A549 (cell line): Measurements from ENCODE around the gene MTRF1L. TPM values are rescaled to one million over a fixed set of nuclear protein-coding genes. Genes with fewer than 3 reads are reported as not detected.

Experiments used
- ATAC-seq, 2 experiments: fragments of 200-7000 bp in 1 of 2; fragments of >200 bp in 1 of 2; cut with Nextera tagmentation in 1 of 2; cut with Tn5 transposase in 1 of 2; 3 replicates each; pipeline versions ENCODE4 v1.8.0 to v1.9.1; 2018 to 2020; ENCODE audit warnings: mild to moderate bottlenecking in 1 of 2, moderate library complexity in 1 of 2
- CTCF ChIA-PET: fragments of 300-600 bp; sonication (Branson Sonifier 250); formaldehyde crosslinking; extraction: SDS; loops from one replicate; lab custom pipeline; 2021; ENCODE audit warnings: antibody characterized with exemption, inconsistent platforms; lab: Yijun Ruan, JAX
- POLR2A ChIA-PET: fragments of 350-600 bp; formaldehyde crosslinking; extraction: SDS; loops from one replicate; lab custom pipeline; 2021; ENCODE audit warnings: antibody characterized with exemption, inconsistent platforms; lab: Yijun Ruan, JAX
- DNase-seq, 2 experiments: peaks; one replicate each; pipeline versions ENCODE4 v3.0.0 to v3.0.0-alpha.2; 2011 to 2016; ENCODE audit warnings: low read depth in 1 of 2, low spot score in 1 of 2
- FAIRE-seq: peaks from 2 replicates; lab custom pipeline; 2011; peaks lifted over from hg19 to GRCh38; lab: Jason Lieb, UNC
- H3K27ac ChIP-seq, 2 experiments: fragments of >200 bp; sonication (Bioruptor Twin); formaldehyde crosslinking; 3 replicates each; pipeline ENCODE4 v1.5.1; 2016 to 2017
- H3K4me1 ChIP-seq: fragments of >200 bp; sonication (Bioruptor Twin); formaldehyde crosslinking; 3 replicates; pipeline ENCODE4 v1.6.1; 2016
- H3K4me2 ChIP-seq: fragments of >200 bp; sonication (Bioruptor Twin); formaldehyde crosslinking; 3 replicates; pipeline ENCODE4 v1.6.1; 2016
- H3K4me3 ChIP-seq: fragments of >200 bp; sonication (Bioruptor Twin); formaldehyde crosslinking; 3 replicates; pipeline ENCODE4 v1.5.1; 2016
- H3K9me3 ChIP-seq: fragments of >200 bp; sonication (Bioruptor Twin); formaldehyde crosslinking; 3 replicates; pipeline ENCODE4 v1.6.1; 2016
- BHLHE40 ChIP-seq: IDR thresholded peaks from 2 replicates; pipeline ENCODE4 v1.6.1; 2012; ENCODE audit warnings: low read depth, low read length, inconsistent platforms
- CBX2 ChIP-seq: fragments of 200-600 bp; sonication (generic); IDR thresholded peaks from 2 replicates; pipeline ENCODE4 v1.6.1; 2016; ENCODE audit warnings: low read depth, mild to moderate bottlenecking, borderline replicate concordance
- CHD4 ChIP-seq: fragments of 200-600 bp; sonication (generic); IDR thresholded peaks from 2 replicates; pipeline ENCODE4 v1.6.1; 2016; ENCODE audit warnings: antibody characterized with exemption, mild to moderate bottlenecking, borderline replicate concordance
- CTCF ChIP-seq: fragments of >200 bp; sonication (Bioruptor Twin); formaldehyde crosslinking; IDR thresholded peaks from 3 replicates; pipeline ENCODE4 v1.5.1; 2016
- E2F6 ChIP-seq: IDR thresholded peaks from 2 replicates; pipeline ENCODE4 v1.6.1; 2012; ENCODE audit warnings: low read depth, borderline replicate concordance
- EHMT2 ChIP-seq: fragments of 200-600 bp; sonication (generic); IDR thresholded peaks from 2 replicates; pipeline ENCODE4 v1.6.1; 2016; ENCODE audit warnings: antibody characterized with exemption, low read depth, mild to moderate bottlenecking, moderate library complexity
- EP300 ChIP-seq, 2 experiments: fragments of >200 bp; sonication (Bioruptor Twin); formaldehyde crosslinking; IDR thresholded peaks; 2 replicates in 1 of 2; 3 replicates in 1 of 2; pipeline ENCODE4 v1.6.1; 2016 to 2017
- ESRRA ChIP-seq: fragments of 150-350 bp; IDR thresholded peaks from 2 replicates; pipeline ENCODE4 v1.6.1; 2014; ENCODE audit warnings: mild to moderate bottlenecking, low read length, borderline replicate concordance
- FOSL2 ChIP-seq, 2 experiments: fragments of 450-650 bp in 1 of 2; fragments of >200 bp in 1 of 2; sonication (Bioruptor Twin) in 1 of 2; formaldehyde crosslinking; IDR thresholded peaks; 2 replicates each; pipeline versions ENCODE4 v1.5.0 to v1.6.1; 2016 to 2020; ENCODE audit warnings: mild to moderate bottlenecking in 1 of 2, moderate library complexity in 1 of 2
- HEYL ChIP-seq: fragments of 250-450 bp; sonication (Bioruptor Pico); IDR thresholded peaks from 2 replicates; pipeline ENCODE4 v1.8.0; 2021; ENCODE audit warnings: mild to moderate bottlenecking, moderate library complexity
- JUN ChIP-seq, 2 experiments: fragments of >200 bp; sonication (Bioruptor Twin); formaldehyde crosslinking; IDR thresholded peaks; 2 replicates in 1 of 2; 3 replicates in 1 of 2; pipeline ENCODE4 v1.6.1; 2016 to 2017
- KDM5A ChIP-seq: fragments of 200-600 bp; sonication (generic); IDR thresholded peaks from 2 replicates; pipeline ENCODE4 v1.6.1; 2016; ENCODE audit warnings: antibody characterized with exemption, mild to moderate bottlenecking
- MAFK ChIP-seq: fragments of 450-650 bp; IDR thresholded peaks from 2 replicates; pipeline ENCODE4 v1.6.1; 2014; ENCODE audit not compliant: partially characterized antibody
- MYC ChIP-seq: IDR thresholded peaks from 2 replicates; pipeline ENCODE4 v1.6.1; 2012; ENCODE audit warnings: mild to moderate bottlenecking, inconsistent platforms, low read length, improper control_type of control experiment, borderline replicate concordance
- NFE2L2 ChIP-seq: fragments of 150-350 bp; conservative IDR thresholded peaks from 2 replicates; pipeline ENCODE4 v1.6.1; 2014; ENCODE audit warnings: low read length
- NPAS2 ChIP-seq: fragments of 250-450 bp; sonication (Bioruptor Pico); IDR thresholded peaks from 2 replicates; pipeline ENCODE4 v1.8.0; 2022; ENCODE audit warnings: mild to moderate bottlenecking, moderate library complexity, borderline replicate concordance
- NR3C1 ChIP-seq: fragments of >200 bp; sonication (Bioruptor Twin); formaldehyde crosslinking; IDR thresholded peaks from 3 replicates; pipeline ENCODE4 v1.6.1; 2017
- PBX3 ChIP-seq: IDR thresholded peaks from 2 replicates; pipeline ENCODE4 v1.6.1; 2012
- REST ChIP-seq: fragments of 200-600 bp; sonication (generic); IDR thresholded peaks from 2 replicates; pipeline ENCODE4 v1.6.1; 2016; ENCODE audit warnings: antibody characterized with exemption, mild to moderate bottlenecking, moderate library complexity
- RNF2 ChIP-seq: fragments of 200-600 bp; sonication (generic); IDR thresholded peaks from 2 replicates; pipeline ENCODE4 v1.6.1; 2016; ENCODE audit warnings: low read depth, mild to moderate bottlenecking, antibody characterized with exemption, moderate library complexity, borderline replicate concordance
- SMC3 ChIP-seq: fragments of >200 bp; sonication (Bioruptor Twin); formaldehyde crosslinking; IDR thresholded peaks from 3 replicates; pipeline ENCODE4 v1.6.1; 2018; ENCODE audit warnings: inconsistent platforms
- TFCP2L1 ChIP-seq: fragments of 250-450 bp; sonication (Bioruptor Pico); IDR thresholded peaks from 2 replicates; pipeline ENCODE4 v1.5.0; 2021; ENCODE audit warnings: mild to moderate bottlenecking
- TP53 ChIP-seq: fragments of 250-450 bp; sonication (Bioruptor Pico); IDR thresholded peaks from 2 replicates; pipeline ENCODE4 v1.5.0; 2021; ENCODE audit warnings: mild to moderate bottlenecking, moderate library complexity
- WGBS: methylation state at CpG from one replicate; pipeline ENCODE4 v1.1.6; 2017; ENCODE audit errors: missing lambda C conversion rate; 5-methylcytosine and 5-hydroxymethylcytosine counted together
- polyA plus RNA-seq, 4 experiments: library from polyadenylated mRNA; depleted of rRNA in 3 of 4; stranded (reverse); fragments of >200 nt; fragmentation: RNase III in 1 of 4; extraction: RNeasy Plus Mini Kit Qiagen cat#74134 plus additional on column Dnase treatment in 1 of 4; gene quantifications; 2 replicates in 3 of 4; 3 replicates in 1 of 4; pipeline ENCODE4 v1.2.3, GENCODE V29; 2011 to 2017
- TF ChIP-seq, protein P1 (sequence below): fragments of >200 bp; sonication (Bioruptor Twin); formaldehyde crosslinking; IDR thresholded peaks from 2 replicates; pipeline ENCODE4 v1.6.1; 2016
- TF ChIP-seq, protein P2 (sequence below): fragments of 450-650 bp; IDR thresholded peaks from 2 replicates; pipeline ENCODE4 v1.6.1; 2014; ENCODE audit warnings: antibody characterized with exemption

Gene MTRF1L
- polyA plus RNA-seq, 2 of the 4 experiments (the other 2 are of a cell fraction): 14.3 to 22.6 TPM

DNA sequence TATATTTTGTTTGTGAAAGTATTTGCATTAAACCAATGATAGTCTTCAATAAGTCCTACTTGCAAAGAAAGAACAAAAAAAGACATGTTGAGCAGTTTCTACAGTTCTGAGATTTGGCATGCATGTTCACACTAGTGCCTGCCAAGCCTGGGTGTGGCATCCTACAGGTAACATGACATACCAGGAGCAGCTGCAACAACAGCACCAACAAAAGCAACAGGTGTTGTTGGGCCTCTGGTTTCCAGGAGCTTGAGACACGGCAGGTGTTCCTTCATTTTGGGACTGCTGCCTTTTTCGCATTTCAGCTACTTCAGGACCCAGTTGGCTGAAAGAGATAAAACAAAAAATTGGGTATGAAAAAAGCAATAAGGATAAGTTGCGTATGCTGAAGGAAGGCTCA lies 41.2 kb upstream of the MTRF1L start:
- H3K4me3 ChIP-seq: no peak overlapping the region
- H3K27ac ChIP-seq: no peak overlapping the region
- no peak overlapping the region for H3K4me2 ChIP-seq

DNA sequence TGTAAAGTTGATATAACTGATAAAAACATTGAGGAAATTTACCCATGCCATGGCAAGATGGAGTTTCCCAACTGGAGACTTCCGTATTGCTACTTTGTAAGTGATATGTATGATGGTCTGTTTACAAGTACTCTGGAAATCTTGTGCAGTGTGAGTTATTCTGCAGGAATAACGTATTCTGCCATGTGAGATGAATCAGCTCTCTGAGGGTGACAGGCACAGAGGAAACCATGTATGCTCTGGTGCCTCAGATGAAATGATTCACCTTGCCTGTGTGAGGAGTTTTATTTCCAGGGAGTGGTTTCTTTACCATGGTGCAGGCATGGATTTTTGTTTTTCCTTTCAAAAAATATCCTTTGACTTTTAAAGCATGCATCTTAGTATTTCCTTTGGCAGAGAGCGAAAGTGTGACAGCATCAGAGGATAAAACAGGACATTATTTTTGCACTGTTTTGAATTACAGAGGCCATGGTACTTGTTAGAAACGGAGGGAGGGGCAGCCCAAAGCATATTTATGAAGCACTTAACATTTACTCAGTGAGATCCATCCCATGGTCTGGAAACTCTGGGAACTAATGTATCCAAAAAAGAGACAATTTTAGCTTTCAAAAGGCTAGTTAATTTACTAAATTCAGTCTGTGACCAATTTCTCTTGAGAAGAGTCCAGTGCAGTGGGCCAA lies 36.0 kb upstream of the MTRF1L start:
- no peaks in the 10 kb centered on the region for H3K4me1 ChIP-seq
- H3K4me2 ChIP-seq: no peak overlapping the region
- ATAC-seq: no peak
- no peak for FAIRE-seq
- no peak overlapping the region for H3K4me3 ChIP-seq
- ChIA-PET CTCF (interaction anchor here (0.7 to 1.7 kb wide), 3 partner anchors 13 to 274 kb away, joined by 3 to 12 read pairs (median 5); no protein-coding TSS in a partner anchor), POLR2A (no interaction called here)
- 78% methylated on average over 4 of the region's 4 CpGs for WGBS
- no peak overlapping the region for H3K27ac ChIP-seq
- no peak for TF ChIP-seq NR3C1
- no peak for TF ChIP-seq REST
- no peak for TF ChIP-seq PBX3
- no peak for TF ChIP-seq HEYL
- TF ChIP-seq, protein P1, sequence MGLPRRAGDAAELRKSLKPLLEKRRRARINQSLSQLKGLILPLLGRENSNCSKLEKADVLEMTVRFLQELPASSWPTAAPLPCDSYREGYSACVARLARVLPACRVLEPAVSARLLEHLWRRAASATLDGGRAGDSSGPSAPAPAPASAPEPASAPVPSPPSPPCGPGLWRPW: no peak
- TF ChIP-seq NFE2L2: no peak
- no peak for TF ChIP-seq SMC3
- no peak for TF ChIP-seq EP300 (IDR thresholded peaks at IDR 0.05)
- TF ChIP-seq EHMT2: no peak
- TF ChIP-seq, protein P2, sequence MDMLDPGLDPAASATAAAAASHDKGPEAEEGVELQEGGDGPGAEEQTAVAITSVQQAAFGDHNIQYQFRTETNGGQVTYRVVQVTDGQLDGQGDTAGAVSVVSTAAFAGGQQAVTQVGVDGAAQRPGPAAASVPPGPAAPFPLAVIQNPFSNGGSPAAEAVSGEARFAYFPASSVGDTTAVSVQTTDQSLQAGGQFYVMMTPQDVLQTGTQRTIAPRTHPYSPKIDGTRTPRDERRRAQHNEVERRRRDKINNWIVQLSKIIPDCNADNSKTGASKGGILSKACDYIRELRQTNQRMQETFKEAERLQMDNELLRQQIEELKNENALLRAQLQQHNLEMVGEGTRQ: no peak
- TF ChIP-seq ESRRA: no peak
- TF ChIP-seq NPAS2 (CRISPR knock-in tag): no peak
- TF ChIP-seq E2F6: no peak
- no peak for TF ChIP-seq MYC
- TF ChIP-seq TP53: no peak
- TF ChIP-seq KDM5A: no peak
- no peak for TF ChIP-seq JUN (IDR thresholded peaks at IDR 0.05)
- no peak for DNase-seq
- no peaks in the 10 kb centered on the region for H3K9me3 ChIP-seq

More for the DNA sequence above, 41.2 kb upstream of the MTRF1L start:
- H3K4me1 ChIP-seq: no peaks in the 10 kb centered on the region
- no peaks in the 10 kb centered on the region for H3K9me3 ChIP-seq
- no peak for ATAC-seq
- no peak for DNase-seq
- 90% methylated on average over 3 of the region's 3 CpGs for WGBS
- ChIA-PET CTCF (no interaction called here), POLR2A (no interaction called here)
- TF ChIP-seq CBX2 (no peak), RNF2 (no peak), MAFK (no peak), BHLHE40 (no peak), FOSL2 (IDR thresholded peaks at IDR 0.05) (no peak), FOSL2 (CRISPR knock-in tag; IDR thresholded peaks at IDR 0.05) (no peak), CHD4 (no peak), CTCF (no peak), TFCP2L1 (CRISPR knock-in tag) (no peak), TP53 (no peak)
- no peak for FAIRE-seq
